ENCODE results near the gene ACOX1. TPM values are rescaled to one million over a fixed set of nuclear protein-coding genes. Genes with fewer than 3 reads are reported as not detected.

Gene ACOX1
- total and polyA plus RNA-seq, 2 of the 13 experiments (the other 11 are each of a cell fraction or from before 2014, with no cell fraction given) = 86.4 to 120 TPM

DNA sequence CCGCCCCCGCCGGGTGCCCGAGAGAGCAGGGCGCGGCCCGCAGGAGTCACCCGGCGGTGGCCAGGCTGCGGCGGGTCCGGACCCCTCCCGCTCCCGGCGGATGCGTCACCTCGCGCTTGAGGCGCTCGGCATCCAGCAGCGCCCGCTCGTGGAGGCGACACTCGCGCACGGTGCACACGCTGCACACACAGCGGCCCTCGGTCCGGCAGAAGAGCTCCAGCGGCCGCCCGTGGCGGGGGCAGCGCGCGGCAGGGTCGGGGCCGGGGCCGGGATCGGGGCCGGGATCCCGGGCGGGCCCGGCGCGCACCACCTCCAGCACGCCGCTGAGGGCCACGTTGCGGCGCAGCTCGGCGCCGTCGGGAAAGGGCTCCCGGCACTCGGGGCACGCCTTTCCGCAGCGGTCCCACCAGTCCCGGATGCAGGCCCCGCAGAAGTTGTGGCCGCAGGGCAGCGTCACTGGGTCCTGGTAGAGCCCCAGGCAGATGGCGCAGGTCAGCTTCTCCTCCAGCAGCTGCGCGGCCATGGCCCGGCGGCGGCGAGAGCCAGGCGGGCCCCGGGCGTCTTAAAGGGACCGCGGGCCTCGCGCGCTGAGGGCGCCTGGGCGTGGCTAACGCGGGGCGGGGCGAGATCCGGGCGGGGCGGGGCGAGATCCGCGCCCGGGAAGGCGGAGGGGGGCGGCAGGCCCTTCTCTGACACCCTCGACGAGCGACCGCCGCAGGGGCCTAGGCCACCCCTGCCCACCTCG lies 82.4 kb downstream of the ACOX1 start, which contains the start of gene TRIM65 (continued):
- TF ChIP-seq ZNF503 (CRISPR knock-in tag; IDR thresholded peaks at IDR 0.05) (no peak; the same call in 1 of the 2 replicates), MXD4 (CRISPR knock-in tag; IDR thresholded peaks at IDR 0.05) (peak; percentile 54; the same call in 1 of the 2 replicates), ZNF207 (IDR thresholded peaks at IDR 0.05; ENCODE audit: borderline replicate concordance) (no peak), BRD4 (CRISPR knock-in tag; IDR thresholded peaks at IDR 0.05) (peak; percentile 85; the same call in 1 of the 2 replicates), MXD1 (CRISPR knock-in tag; IDR thresholded peaks at IDR 0.05) (peak; percentile 79), GPN1 (CRISPR knock-in tag; IDR thresholded peaks at IDR 0.05; ENCODE audit: borderline replicate concordance) (0 out of 2 replicates have a peak, but pooled peaks have one; percentile 63), ETV5 (CRISPR knock-in tag; IDR thresholded peaks at IDR 0.05; ENCODE audit: borderline replicate concordance) (peak; percentile 31; the same call in 1 of the 2 replicates), NCOA1 (CRISPR knock-in tag; IDR thresholded peaks at IDR 0.05) (no peak), RBFOX2 (IDR thresholded peaks at IDR 0.05; ENCODE audit: low read depth, low read length) (peak; percentile 93), PRPF4 (IDR thresholded peaks at IDR 0.05; ENCODE audit: low read depth, low read length, poor library complexity, severe bottlenecking) (no peak), MAFK (conservative IDR thresholded peaks at IDR 0.05 in 1 of 2, IDR thresholded peaks at IDR 0.05 in 1 of 2; ENCODE audit: low read length in 2 of 2) (no peak), ZBTB1 (CRISPR knock-in tag; IDR thresholded peaks at IDR 0.05; ENCODE audit: borderline replicate concordance) (no peak), HNRNPK (IDR thresholded peaks at IDR 0.05; ENCODE audit: low read depth, low read length, poor library complexity, severe bottlenecking) (peak; percentile 48), ZBTB7B (CRISPR knock-in tag; IDR thresholded peaks at IDR 0.05) (0 out of 2 replicates have a peak, but pooled peaks have one; percentile 38), RFX5 (IDR thresholded peaks at IDR 0.05; ENCODE audit: low read depth, low read length) (no peak), ZMYM2 (CRISPR knock-in tag; IDR thresholded peaks at IDR 0.05) (no peak), ZSCAN9 (CRISPR knock-in tag; IDR thresholded peaks at IDR 0.05; ENCODE audit: borderline replicate concordance) (no peak), ZFX (CRISPR knock-in tag; IDR thresholded peaks at IDR 0.05; ENCODE audit: low read depth) (peak; percentile 93), ZNF224 (CRISPR knock-in tag; IDR thresholded peaks at IDR 0.05) (no peak), FOXO1 (CRISPR knock-in tag; IDR thresholded peaks at IDR 0.05) (no peak), RNF219 (CRISPR knock-in tag; IDR thresholded peaks at IDR 0.05) (no peak), ZEB1 (IDR thresholded peaks at IDR 0.05; ENCODE audit: insufficient replicate concordance, low read depth) (no peak), KDM3A (CRISPR knock-in tag; IDR thresholded peaks at IDR 0.05; ENCODE audit: low read depth) (peak; percentile 28; the same call in 1 of the 2 replicates)
- TF ChIP-seq, protein P1, sequence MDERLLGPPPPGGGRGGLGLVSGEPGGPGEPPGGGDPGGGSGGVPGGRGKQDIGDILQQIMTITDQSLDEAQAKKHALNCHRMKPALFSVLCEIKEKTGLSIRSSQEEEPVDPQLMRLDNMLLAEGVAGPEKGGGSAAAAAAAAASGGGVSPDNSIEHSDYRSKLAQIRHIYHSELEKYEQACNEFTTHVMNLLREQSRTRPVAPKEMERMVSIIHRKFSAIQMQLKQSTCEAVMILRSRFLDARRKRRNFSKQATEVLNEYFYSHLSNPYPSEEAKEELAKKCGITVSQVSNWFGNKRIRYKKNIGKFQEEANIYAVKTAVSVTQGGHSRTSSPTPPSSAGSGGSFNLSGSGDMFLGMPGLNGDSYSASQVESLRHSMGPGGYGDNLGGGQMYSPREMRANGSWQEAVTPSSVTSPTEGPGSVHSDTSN (CRISPR knock-in tag; IDR thresholded peaks at IDR 0.05) = no peak
